Measurements from ENCODE around the gene DLAT.
"Not testable (repeated sequence)": the region's sequence is repeated elsewhere in the genome, so short reads cannot be mapped to it uniquely, and the experiment has no call there.

Gene DLAT

GRCh38 chr11:112005422-112006094, 19.6 kb upstream of the DLAT start:
- no peak for DNase-seq (ENCODE audit: low read depth)

- DNase-seq (ENCODE audit: low read depth) = not testable (repeated sequence)
Observed at GRCh38 chr11:112006095-112006441, 19.1 kb upstream of the DLAT start.

- DNase-seq (ENCODE audit: low read depth) = not testable (repeated sequence)
Observed at GRCh38 chr11:112011451-112011850, 13.8 kb upstream of the DLAT start.

GRCh38 chr11:112012874-112013273, 12.3 kb upstream of the DLAT start:
- DNase-seq (ENCODE audit: low read depth) = no peak

GRCh38 chr11:112013497-112014164, 11.6 kb upstream of the DLAT start:
- DNase-seq (ENCODE audit: low read depth) = no peak

- DNase-seq (ENCODE audit: low read depth) = no peak
Observed at GRCh38 chr11:112016088-112016764, 9.0 kb upstream of the DLAT start.

GRCh38 chr11:112016765-112017376, 8.3 kb upstream of the DLAT start:
- no peak for DNase-seq (ENCODE audit: low read depth)

- DNase-seq (ENCODE audit: low read depth) = no peak
Observed at GRCh38 chr11:112017538-112017937, 7.7 kb upstream of the DLAT start.

GRCh38 chr11:112019066-112019465, 6.1 kb upstream of the DLAT start:
- no peak for DNase-seq (ENCODE audit: low read depth)

GRCh38 chr11:112023104-112023503, 2.1 kb upstream of the DLAT start:
- DNase-seq (ENCODE audit: low read depth) = no peak

- no peak for DNase-seq (ENCODE audit: low read depth)
Observed at GRCh38 chr11:112024178-112024772, 933 bp upstream of the DLAT start.

- DNase-seq (ENCODE audit: low read depth) = no peak
Observed at GRCh38 chr11:112025707-112026106, 499 bp downstream of the DLAT start.

- DNase-seq (ENCODE audit: low read depth) = not testable (repeated sequence)
Observed at GRCh38 chr11:112026784-112027410, 1.7 kb downstream of the DLAT start.

GRCh38 chr11:112029460-112029859, 4.3 kb downstream of the DLAT start:
- DNase-seq (ENCODE audit: low read depth) = no peak

- DNase-seq (ENCODE audit: low read depth) = no peak
Observed at GRCh38 chr11:112033902-112034301, 8.7 kb downstream of the DLAT start.

- DNase-seq (ENCODE audit: low read depth) = no peak
Observed at GRCh38 chr11:112037527-112037926, 12.3 kb downstream of the DLAT start.

GRCh38 chr11:112042161-112042960, 17.2 kb downstream of the DLAT start:
- no peak for DNase-seq (ENCODE audit: low read depth)

- no peak for DNase-seq (ENCODE audit: low read depth)
Observed at GRCh38 chr11:112042961-112043304, 17.7 kb downstream of the DLAT start.

GRCh38 chr11:112044961-112045360, 19.8 kb downstream of the DLAT start:
- DNase-seq (ENCODE audit: low read depth) = no peak

GRCh38 chr11:112046647-112047046, 21.4 kb downstream of the DLAT start:
- not testable (repeated sequence) for DNase-seq (ENCODE audit: low read depth)

- DNase-seq (ENCODE audit: low read depth) = not testable (repeated sequence)
Observed at GRCh38 chr11:112048256-112048655, 23.0 kb downstream of the DLAT start.

Data from stimulated activated CD4-positive, alpha-beta T cell treated with anti-CD3 and anti-CD28 coated beads, Interleukin-2, amount 100 ng/mL, for 4 hours (primary cell).